HEK293 (cell line): ENCODE data around the gene KCTD10.

ENCODE experiments used
- CTCF ChIA-PET: fragments of 350-600 bp; formaldehyde crosslinking; extraction: SDS; loops from one replicate; lab custom pipeline; 2021; ENCODE audit warnings: antibody characterized with exemption; lab: Yijun Ruan, JAX
- POLR2A ChIA-PET: fragments of 300-600 bp; formaldehyde crosslinking; extraction: SDS; loops from one replicate; lab custom pipeline; 2020; ENCODE audit warnings: antibody characterized with exemption, inconsistent platforms; lab: Yijun Ruan, JAX
- H3K27ac ChIP-seq: fragments of 200-500 bp; sonication (Bioruptor generic); 2 replicates; pipeline ENCODE4 v1.5.1; 2014; ENCODE audit warnings: low read depth, low read length, control low read depth, inconsistent platforms; ENCODE audit errors: extremely low read depth
- H3K36me3 ChIP-seq, 2 experiments: fragments of 200-500 bp in 1 of 2; sonication (Bioruptor generic) in 1 of 2; 1 replicate in 1 of 2; 2 replicates in 1 of 2; pipeline ENCODE4 v1.5.1; 2014 to 2017; ENCODE audit warnings: inconsistent platforms in 2 of 2, low read length in 2 of 2; ENCODE audit not compliant: control insufficient read depth in 2 of 2, insufficient read depth in 1 of 2
- H3K4me1 ChIP-seq: fragments of 200-500 bp; sonication (Bioruptor generic); 2 replicates; pipeline ENCODE4 v1.5.1; 2014; ENCODE audit warnings: mild to moderate bottlenecking, low read length, inconsistent platforms; ENCODE audit not compliant: control insufficient read depth, insufficient read depth
- H3K4me3 ChIP-seq: 2 replicates; pipeline ENCODE4 v1.5.1; 2011; ENCODE audit warnings: low read depth, mild to moderate bottlenecking, control low read depth, low read length, moderate library complexity
- H3K9me3 ChIP-seq: fragments of 200-500 bp; sonication (Bioruptor generic); 2 replicates; pipeline ENCODE4 v1.5.1; 2014; ENCODE audit warnings: low read depth, low read length, inconsistent platforms; ENCODE audit not compliant: control insufficient read depth, insufficient read depth
- AEBP2 ChIP-seq: fragments of 450-650 bp; formaldehyde crosslinking; IDR thresholded peaks from 2 replicates; pipeline ENCODE4 v1.5.1; 2016; ENCODE audit warnings: missing biosample characterization, missing genetic modification characterization, borderline replicate concordance
- GLI2 ChIP-seq: fragments of 450-650 bp; formaldehyde crosslinking; IDR thresholded peaks from 2 replicates; pipeline ENCODE4; 2017; ENCODE audit warnings: missing biosample characterization, missing genetic modification characterization, low read depth, borderline replicate concordance
- HOXC10 ChIP-seq: sonication (generic); formaldehyde crosslinking; IDR thresholded peaks from 2 replicates; pipeline ENCODE4 v1.8.1; 2023; ENCODE audit warnings: mild to moderate bottlenecking, missing genetic modification reagents
- KLF8 ChIP-seq: fragments of 450-650 bp; formaldehyde crosslinking; IDR thresholded peaks from 2 replicates; pipeline ENCODE4 v1.5.1; 2016; ENCODE audit warnings: missing biosample characterization, missing genetic modification characterization
- OSR2 ChIP-seq: fragments of 450-650 bp; formaldehyde crosslinking; IDR thresholded peaks from 2 replicates; pipeline ENCODE4 v1.5.1; 2016; ENCODE audit warnings: missing biosample characterization, missing genetic modification characterization
- YY1 ChIP-seq: fragments of 450-650 bp; formaldehyde crosslinking; IDR thresholded peaks from 2 replicates; pipeline ENCODE4 v1.5.1; 2018; ENCODE audit warnings: missing biosample characterization, missing genetic modification characterization
- ZNF112 ChIP-seq: fragments of 450-650 bp; formaldehyde crosslinking; IDR thresholded peaks from 2 replicates; pipeline ENCODE4 v1.5.0; 2017; ENCODE audit warnings: missing biosample characterization, missing genetic modification characterization
- ZNF148 ChIP-seq: fragments of 450-650 bp; formaldehyde crosslinking; IDR thresholded peaks from 2 replicates; pipeline ENCODE4 v1.5.0; 2017; ENCODE audit warnings: missing biosample characterization, missing genetic modification characterization, borderline replicate concordance
- ZNF16 ChIP-seq: fragments of 450-650 bp; formaldehyde crosslinking; IDR thresholded peaks from 2 replicates; pipeline ENCODE4 v1.5.1; 2016; ENCODE audit warnings: low read depth, missing biosample characterization, missing genetic modification characterization
- ZNF184 ChIP-seq: fragments of 450-650 bp; IDR thresholded peaks from 2 replicates; pipeline ENCODE4 v1.5.1; 2018; ENCODE audit warnings: missing biosample characterization, mild to moderate bottlenecking, missing genetic modification characterization
- ZNF354C ChIP-seq: fragments of 450-650 bp; formaldehyde crosslinking; IDR thresholded peaks from 2 replicates; pipeline ENCODE4 v1.5.1; 2016; ENCODE audit warnings: missing biosample characterization, missing genetic modification characterization, low read depth, borderline replicate concordance
- ZNF398 ChIP-seq: fragments of 450-650 bp; formaldehyde crosslinking; IDR thresholded peaks from 2 replicates; pipeline ENCODE4 v1.5.1; 2017; ENCODE audit warnings: missing biosample characterization, missing genetic modification characterization
- ZNF416 ChIP-seq: fragments of 450-650 bp; formaldehyde crosslinking; IDR thresholded peaks from 2 replicates; pipeline ENCODE4 v1.5.1; 2016; ENCODE audit warnings: missing biosample characterization, missing genetic modification characterization
- ZNF488 ChIP-seq: fragments of 450-650 bp; formaldehyde crosslinking; IDR thresholded peaks from 2 replicates; pipeline ENCODE4 v1.5.1; 2016; ENCODE audit warnings: missing biosample characterization, missing genetic modification characterization
- ZNF549 ChIP-seq: fragments of 450-650 bp; IDR thresholded peaks from 2 replicates; pipeline ENCODE4 v1.5.1; 2018; ENCODE audit warnings: missing biosample characterization, missing genetic modification characterization, mild to moderate bottlenecking, inconsistent platforms, moderate library complexity
- ZNF558 ChIP-seq: fragments of 450-650 bp; formaldehyde crosslinking; IDR thresholded peaks from 2 replicates; pipeline ENCODE4 v1.5.1; 2016; ENCODE audit warnings: missing biosample characterization, missing genetic modification characterization
- ZNF658 ChIP-seq: fragments of 450-650 bp; formaldehyde crosslinking; IDR thresholded peaks from 2 replicates; pipeline ENCODE4; 2016; ENCODE audit warnings: missing biosample characterization, missing genetic modification characterization
- ZNF791 ChIP-seq: fragments of 450-650 bp; formaldehyde crosslinking; IDR thresholded peaks from 2 replicates; pipeline ENCODE4 v1.5.1; 2016; ENCODE audit warnings: missing biosample characterization, missing genetic modification characterization
- ZNF837 ChIP-seq: fragments of 450-650 bp; formaldehyde crosslinking; IDR thresholded peaks from 2 replicates; pipeline ENCODE4 v1.5.1; 2016; ENCODE audit warnings: missing biosample characterization, missing genetic modification characterization
- ZSCAN5A ChIP-seq: fragments of 450-650 bp; formaldehyde crosslinking; IDR thresholded peaks from 2 replicates; pipeline ENCODE4 v1.5.1; 2016; ENCODE audit warnings: missing biosample characterization, missing genetic modification characterization

The KCTD10 gene

DNA sequence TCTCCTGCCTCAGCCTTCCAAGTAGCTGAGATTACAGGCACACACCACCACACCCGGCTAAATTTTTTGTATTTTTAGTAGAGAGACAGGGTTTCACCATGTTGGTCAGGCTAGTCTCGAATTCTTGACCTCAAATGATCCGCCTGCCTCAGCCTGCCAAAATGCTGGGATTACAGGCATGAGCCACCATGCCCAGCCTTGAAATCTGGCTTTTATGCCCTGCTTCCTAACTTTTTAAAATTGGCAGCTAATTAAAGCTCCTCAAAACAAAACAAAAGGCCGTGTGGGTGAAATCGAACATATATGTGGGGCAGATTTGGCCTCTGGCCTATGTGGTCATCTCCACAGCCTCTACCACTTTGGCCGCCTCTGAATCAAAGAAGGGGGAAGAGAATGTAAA is 37.9 kb downstream of the KCTD10 start:
- CTCF ChIA-PET: interaction anchor here (1.9 kb wide), 1 partner anchor 11 kb away, joined by 7 read pairs; no protein-coding TSS in a partner anchor
- POLR2A ChIA-PET: no interaction called here
- Histone ChIP-seq H3K36me3 (no peaks in the 10 kb centered on the region), H3K4me3 (no peak overlapping the region), H3K9me3 (no peaks in the 10 kb centered on the region), H3K27ac (no peak overlapping the region), H3K4me1 (no peaks in the 10 kb centered on the region; the same call in 1 of the 2 replicates)
- TF ChIP-seq ZNF558 (tag by site-specific recombination): no peak
- TF ChIP-seq ZSCAN5A (tag by site-specific recombination): no peak
- no peak for TF ChIP-seq ZNF398 (tag by site-specific recombination)
- no peak for TF ChIP-seq ZNF488 (tag by site-specific recombination)
- no peak for TF ChIP-seq ZNF184
- no peak for TF ChIP-seq HOXC10 (CRISPR knock-in tag)

DNA sequence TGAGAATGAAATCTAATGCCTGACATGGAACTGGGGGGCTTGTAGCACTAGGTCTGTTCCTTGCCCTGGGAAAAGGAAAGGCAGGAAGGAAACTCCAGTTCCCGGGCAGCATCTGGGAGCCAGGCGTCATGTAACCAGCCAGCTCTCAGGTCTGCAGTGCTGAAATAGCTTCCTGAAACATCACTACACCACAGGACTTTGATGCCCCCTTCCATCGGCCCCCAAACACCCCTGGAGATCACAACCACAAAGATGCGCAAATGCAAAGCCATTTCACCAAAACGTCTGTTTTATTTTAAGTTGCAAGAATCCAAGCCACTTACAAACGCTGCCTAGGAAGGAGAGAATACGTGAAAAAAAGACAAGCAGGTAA is 40.9 kb downstream of the KCTD10 start:
- H3K9me3 ChIP-seq: no peaks in the 10 kb centered on the region
- no peaks in the 10 kb centered on the region; the same call in 1 of the 2 replicates for H3K4me1 ChIP-seq
- no peaks in the 10 kb centered on the region for H3K36me3 ChIP-seq
- no peak for TF ChIP-seq ZNF791
- no peak for TF ChIP-seq YY1
- TF ChIP-seq GLI2: no peak
- TF ChIP-seq ZNF416: no peak
- TF ChIP-seq ZNF112 (tag by site-specific recombination): no peak
- no peak for TF ChIP-seq ZNF354C
- TF ChIP-seq ZNF16 (tag by site-specific recombination): no peak
- no peak for TF ChIP-seq AEBP2 (tag by site-specific recombination)
- TF ChIP-seq, all 188 proteins: peak for 0
- CTCF ChIA-PET: interaction anchor here (0.6 kb wide), 1 partner anchor 8 kb away, joined by 3 read pairs; no protein-coding TSS in a partner anchor
- Histone ChIP-seq H3K27ac (no peak overlapping the region), H3K4me3 (no peak overlapping the region)
- POLR2A ChIA-PET: no interaction called here

DNA sequence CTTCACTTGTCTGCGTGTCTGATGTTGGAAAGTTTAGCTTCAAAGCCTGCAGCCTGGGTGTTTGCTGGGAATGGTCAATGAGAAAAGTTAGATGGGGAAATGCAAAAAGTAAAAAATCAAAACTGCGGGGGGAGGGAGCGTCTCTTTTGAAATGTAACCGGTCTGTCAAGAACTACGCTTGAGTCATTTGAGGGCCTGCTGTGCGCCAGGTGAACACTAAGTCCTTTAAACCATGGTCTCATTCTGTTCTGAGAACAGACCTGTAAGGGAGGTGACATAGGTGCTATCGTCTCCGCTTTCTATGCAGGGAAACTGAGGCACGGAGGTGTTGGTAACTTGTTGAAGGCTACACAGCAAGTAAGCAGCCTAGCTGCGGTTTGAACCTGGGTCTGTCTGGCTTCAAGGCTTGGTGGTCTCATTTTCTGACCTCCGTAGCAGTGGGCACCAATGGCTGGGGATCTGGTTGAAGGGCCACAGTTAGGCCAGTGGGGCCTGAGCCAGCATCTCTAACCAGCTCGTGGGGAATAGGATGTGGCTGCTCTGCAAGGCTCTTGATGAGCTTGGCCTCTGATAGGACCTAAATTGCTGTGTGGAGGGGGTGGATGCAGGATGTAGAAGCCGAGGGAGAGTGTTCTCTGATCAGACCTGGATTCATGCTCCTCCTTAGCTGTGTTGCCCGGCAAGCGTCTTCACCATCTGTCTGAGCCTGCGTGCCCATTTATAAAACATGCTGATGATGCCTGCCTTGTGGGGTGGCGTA is 41.5 kb downstream of the KCTD10 start:
- Histone ChIP-seq H3K4me1 (no peaks in the 10 kb centered on the region; the same call in 1 of the 2 replicates), H3K4me3 (no peak overlapping the region)
- POLR2A ChIA-PET: no interaction called here
- TF ChIP-seq OSR2 (tag by site-specific recombination) (no peak), ZNF837 (tag by site-specific recombination) (no peak), KLF8 (tag by site-specific recombination) (no peak), ZNF658 (tag by site-specific recombination) (no peak), ZNF549 (tag by site-specific recombination) (no peak), ZNF16 (tag by site-specific recombination) (no peak), ZNF148 (no peak)
- TF ChIP-seq, all 188 proteins: peak for 0
- H3K9me3 ChIP-seq: no peaks in the 10 kb centered on the region
- H3K27ac ChIP-seq: no peak overlapping the region
- H3K36me3 ChIP-seq: no peaks in the 10 kb centered on the region
- CTCF ChIA-PET: interaction anchor here (0.6 to 3.6 kb wide), 8 partner anchors 7 to 82 kb away, joined by 3 to 38 read pairs (median 3); partner anchors contain the start of genes KCTD10 and UBE3B
